Measurements from ENCODE around the gene ATPAF1.
"Not testable (repeated sequence)": the region's sequence is repeated elsewhere in the genome, so short reads cannot be mapped to it uniquely, and the experiment has no call there.

ATPAF1 gene, protein sequence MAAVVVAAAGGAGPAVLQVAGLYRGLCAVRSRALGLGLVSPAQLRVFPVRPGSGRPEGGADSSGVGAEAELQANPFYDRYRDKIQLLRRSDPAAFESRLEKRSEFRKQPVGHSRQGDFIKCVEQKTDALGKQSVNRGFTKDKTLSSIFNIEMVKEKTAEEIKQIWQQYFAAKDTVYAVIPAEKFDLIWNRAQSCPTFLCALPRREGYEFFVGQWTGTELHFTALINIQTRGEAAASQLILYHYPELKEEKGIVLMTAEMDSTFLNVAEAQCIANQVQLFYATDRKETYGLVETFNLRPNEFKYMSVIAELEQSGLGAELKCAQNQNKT

DNA sequence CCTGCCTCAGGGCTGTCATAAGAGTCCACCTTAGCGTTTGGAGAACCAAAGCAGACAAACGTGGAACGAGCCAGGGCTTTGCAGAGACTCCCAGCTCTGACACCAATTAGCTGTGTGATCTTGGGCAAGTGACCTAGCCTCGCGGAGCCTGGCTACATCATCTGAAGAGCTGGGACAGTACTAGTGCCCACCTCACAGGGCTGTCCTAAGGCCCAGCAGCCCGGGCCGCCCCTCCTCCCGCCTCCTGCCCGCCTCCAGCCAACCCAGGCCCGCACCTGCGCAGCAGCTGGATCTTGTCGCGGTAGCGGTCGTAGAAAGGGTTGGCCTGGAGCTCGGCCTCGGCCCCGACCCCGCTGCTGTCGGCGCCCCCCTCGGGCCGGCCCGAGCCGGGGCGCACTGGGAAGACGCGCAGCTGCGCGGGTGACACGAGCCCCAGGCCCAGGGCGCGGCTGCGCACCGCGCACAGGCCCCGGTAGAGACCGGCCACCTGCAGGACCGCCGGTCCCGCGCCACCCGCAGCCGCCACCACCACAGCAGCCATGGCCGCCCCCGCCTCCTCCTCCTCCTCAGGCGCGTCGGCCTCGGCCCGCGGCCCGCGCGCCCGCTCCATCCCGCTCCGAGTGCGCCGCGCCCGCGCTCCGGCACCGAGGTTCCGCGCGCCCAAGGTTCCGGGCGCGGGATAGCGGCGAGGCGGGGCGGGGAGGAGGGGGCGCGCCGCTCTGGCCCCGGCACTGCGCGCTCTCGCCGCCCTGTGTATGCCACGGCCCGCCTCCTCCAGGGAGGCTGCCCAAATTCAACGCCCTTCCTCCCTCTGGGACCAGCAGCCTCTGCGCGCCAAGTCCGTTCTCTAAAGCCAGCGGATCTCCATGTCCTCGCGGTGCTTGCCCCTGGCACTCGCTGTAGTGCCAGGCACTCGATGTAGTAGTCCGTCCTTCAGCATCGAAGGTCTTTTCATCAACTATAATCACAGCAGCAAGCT is at the start of gene ATPAF1:
ATPAF1 (minus strand) TSS at position 583 of the 979 bp plus-strand sequence; CDS start at position 541, 42 bp downstream.
- DNase-seq (ENCODE audit: low read depth in 1 of 2, low spot score in 1 of 2): peak; percentile 26 to 60

DNA sequence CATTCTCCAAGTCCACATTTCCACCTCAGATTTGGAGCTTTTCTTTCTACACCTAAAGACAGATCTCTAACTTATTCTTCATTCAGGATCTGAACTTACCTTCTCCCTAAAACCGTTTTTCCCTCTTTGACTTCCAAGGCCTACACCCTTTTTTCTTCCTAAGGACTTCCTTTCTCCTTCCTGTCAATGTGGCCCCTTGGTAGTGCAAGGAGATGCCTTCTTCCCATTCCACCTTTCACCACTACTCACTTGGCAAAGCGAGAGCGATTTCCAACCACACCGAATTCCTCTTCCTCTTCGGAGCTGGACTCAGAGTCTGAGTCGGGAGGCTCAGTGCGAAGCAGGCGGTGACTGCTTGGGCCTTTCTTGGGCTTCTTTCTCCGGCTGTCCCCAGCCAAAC is 49.5 kb upstream of the ATPAF1 start:
- no peak for DNase-seq (ENCODE audit: low read depth in 1 of 2, low spot score in 1 of 2)

DNA sequence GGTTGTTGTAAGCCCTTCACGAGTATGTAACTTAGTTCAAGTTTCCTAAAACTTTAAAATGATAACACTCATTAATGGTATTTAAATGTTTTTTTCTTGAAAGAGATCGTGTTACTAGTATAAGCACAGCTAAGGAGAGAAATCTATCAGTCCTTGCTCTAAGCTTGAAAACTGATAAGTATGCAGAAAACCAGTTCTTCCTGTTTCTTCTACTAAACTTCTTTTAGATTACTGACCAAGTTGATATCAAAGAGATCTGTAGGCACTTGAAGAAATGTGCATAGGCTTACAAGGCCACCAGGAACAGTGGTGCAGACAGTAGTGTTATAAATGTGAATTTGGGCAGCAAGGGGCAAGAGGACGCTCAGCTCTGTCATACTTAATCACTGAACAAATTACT is 46.8 kb upstream of the ATPAF1 start:
- no peak for DNase-seq (ENCODE audit: low read depth in 1 of 2, low spot score in 1 of 2)

DNA sequence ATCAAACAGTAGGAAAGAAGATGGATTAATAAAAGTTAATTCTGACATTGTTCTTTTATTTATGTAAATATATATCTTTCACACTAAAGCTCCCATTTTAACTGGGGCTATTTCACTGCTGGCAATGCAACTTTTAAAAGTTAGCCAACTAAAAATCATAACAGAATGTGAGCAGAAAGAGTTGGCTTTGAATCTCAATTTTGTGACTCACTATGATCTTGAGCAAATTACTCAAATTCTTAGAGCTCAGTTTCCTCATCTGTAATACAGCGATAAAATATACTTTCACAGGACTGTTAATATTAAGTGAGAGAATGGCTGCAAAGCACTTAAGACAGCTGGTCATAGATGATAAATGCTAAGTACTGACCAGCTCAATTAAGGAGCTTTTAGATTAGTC is 40.0 kb upstream of the ATPAF1 start:
- no peak for DNase-seq (ENCODE audit: low read depth in 1 of 2, low spot score in 1 of 2)

DNA sequence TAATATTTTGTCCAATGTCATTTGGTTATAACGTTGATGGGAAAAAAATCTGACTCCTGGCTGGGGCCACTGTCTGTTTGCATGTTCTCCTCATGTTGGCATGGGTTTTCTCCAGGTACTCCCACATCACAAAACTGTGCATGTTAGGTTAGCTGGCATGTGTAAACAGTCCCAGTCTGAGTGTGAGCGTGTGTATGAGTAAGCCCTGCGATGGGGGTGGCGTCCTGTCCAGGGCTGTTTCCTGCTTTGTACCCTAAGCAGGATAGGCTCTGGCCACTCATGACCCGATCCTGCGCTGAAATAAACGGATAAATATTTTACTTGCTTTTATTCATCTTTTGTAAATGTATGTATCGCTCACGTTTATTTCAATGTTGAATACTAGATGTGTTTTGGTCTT is 37.2 kb upstream of the ATPAF1 start:
- DNase-seq (ENCODE audit: low read depth in 1 of 2, low spot score in 1 of 2): no peak

DNA sequence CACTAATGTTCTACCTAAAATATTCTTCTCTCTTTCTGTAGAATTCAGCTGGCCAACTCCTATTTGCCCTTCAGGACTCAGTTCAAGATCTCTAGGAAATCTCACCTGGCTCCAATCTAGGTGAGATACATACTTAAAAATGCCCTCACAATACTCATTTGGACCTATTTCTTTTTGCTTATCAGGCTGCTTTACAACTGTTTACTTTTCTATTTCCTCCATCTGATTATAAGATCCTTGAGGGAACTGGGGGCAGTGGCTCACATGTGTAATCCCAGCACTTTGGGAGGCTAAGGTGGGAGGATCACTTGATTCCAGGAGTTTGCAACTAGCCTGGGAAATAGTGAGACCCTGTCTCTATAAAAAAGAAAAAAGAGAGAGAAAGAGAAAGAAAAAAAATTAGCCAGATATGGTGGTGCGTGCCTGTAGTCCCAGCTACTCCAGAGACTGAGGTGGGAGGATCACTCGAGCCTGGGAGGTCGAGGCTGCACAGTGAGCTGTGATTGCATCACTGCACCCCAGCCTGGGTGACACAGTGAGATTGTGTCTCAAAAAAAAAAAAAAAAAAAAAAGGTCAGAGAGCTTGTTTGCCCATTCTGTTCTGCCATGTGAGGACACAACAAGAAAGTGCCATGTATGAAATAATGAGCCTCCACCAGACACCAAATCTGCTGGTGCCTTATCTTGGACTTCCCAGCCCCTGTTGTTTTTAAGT is 35.9 kb upstream of the ATPAF1 start:
- DNase-seq (ENCODE audit: low read depth in 1 of 2, low spot score in 1 of 2): no peak

DNA sequence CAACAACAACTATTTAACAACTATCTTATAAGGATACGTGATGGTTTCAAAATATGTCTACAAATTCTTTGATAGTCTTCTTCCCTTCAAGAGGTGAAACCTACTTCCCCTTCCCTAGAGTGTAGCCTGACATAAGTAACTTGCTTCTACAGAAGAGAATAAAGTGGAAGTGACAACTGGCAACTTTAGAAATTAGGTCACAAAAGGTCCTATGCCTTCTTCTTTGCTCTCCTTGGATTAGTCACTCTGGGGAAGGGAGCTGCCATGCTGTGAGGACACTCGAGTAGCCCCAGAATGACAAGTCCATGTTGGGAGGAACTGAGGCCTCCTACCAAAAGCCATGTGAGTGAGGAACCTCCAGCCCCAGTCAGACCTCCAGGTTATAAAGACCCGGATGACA is 31.5 kb upstream of the ATPAF1 start:
- DNase-seq (ENCODE audit: low read depth in 1 of 2, low spot score in 1 of 2): no peak

DNA sequence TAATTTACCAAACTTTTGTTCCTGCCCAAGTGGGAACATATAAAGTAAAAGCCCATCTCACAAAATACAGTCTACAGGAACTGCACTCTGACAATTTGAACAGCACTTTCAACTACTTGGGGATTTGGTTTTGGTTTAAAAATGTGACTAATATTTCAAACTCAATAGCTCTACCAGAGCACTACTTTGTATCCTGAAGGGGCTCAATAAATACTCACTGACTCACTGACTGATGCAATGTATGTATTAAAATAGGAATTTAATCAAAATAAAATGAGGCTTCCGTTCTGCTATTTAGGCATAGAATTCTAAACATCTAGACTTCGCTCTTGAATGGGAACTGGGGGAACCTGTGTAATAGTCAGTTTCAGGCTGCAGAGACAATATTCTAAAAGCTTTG is 28.9 kb upstream of the ATPAF1 start:
- no peak for DNase-seq (ENCODE audit: low read depth in 1 of 2, low spot score in 1 of 2)

DNA sequence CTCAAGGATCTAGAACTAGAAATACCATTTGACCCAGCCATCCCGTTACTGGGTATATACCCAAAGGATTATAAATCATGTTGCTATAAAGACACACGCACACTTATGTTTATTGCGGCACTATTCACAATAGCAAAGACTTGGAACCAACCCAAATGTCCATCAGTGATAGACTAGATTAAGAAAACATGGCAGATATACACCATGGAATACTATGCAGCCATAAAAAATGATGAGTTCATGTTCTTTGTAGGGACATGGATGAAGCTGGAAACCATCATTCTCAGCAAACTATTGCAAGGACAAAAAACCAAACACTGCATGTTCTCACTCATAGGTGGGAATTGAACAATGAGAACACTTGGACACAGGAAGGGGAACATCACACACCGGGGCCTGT is 26.5 kb upstream of the ATPAF1 start:
- DNase-seq (ENCODE audit: low read depth in 1 of 2, low spot score in 1 of 2): not testable (repeated sequence)

DNA sequence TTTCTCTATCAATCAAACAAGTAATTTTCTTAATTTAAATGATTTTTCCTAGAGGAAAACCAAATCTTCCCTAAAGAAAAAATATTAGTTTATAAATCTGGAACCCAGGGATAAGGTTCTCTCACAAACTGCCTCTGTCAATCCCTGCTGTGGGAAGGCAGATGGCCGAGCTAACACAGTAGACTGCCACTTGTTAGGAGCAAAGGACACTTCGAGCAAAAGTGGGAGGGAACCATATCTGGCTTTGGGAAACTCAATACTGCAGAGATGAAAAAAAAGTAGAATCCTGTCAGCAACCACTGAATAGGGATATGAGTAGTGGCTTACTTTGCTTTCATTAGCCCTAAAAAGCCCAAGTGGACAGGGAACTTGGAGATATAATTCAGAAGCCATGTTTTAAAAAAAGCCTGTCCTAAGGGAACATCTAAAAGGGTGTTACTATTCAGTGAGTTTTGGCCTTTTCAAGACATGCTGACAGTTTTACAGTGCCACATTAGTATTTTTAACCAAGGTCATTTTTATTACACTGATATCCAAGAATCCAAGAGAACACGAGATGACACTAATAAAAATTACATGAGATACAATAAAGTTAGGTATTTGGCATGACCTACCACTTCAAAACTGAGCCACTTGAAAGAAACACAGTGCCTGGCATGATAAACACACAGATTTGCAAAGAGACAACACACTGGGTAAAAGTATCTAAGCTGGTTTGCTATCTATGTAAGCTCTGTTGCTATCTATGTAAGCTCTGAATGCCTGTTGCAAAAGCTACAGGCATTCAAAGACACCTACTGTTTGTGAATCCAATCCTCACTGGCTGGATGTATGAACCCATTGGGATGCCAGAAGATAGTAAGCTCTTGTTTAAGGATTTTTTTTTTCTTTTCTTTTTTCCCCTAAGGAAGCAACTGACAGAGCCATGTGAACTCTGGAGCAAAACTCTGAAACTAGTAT is 24.9 kb upstream of the ATPAF1 start:
- no peak for DNase-seq (ENCODE audit: low read depth in 1 of 2, low spot score in 1 of 2)

DNA sequence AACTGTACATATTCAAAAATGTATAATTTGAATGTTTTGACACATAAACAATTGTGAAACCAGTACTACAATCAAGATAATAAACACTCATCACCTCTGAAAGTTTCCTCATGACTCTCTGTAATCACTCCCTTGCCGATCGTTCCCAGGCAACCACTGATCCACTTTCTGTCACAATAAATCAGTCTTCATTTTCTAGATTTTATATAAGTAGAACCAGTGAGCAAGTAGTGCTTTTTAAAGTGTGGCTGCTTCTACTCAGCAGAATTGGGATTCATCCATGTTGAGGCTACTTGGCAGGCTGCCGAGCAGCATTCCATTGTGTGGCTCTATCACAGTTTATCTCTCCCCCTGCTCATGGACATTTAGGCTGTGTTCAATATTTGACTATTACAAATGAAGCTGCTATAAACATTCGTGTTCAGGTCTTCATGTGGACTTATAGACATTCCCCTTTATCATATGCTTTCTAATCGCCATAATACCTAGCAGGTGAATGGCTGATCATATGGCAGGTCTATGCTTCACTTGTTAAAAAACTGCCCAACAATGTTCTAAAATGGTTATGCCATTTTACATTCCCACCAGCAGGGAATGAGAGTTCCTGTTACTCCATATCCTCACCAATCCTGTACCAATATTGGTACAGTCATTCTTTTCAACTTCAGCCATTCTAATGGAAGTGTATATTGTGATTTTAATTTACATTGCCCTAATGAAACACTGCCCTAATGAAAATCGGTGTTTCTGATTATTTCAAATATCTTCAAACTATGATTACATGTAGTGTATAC is 24.0 kb upstream of the ATPAF1 start:
- no peak for DNase-seq (ENCODE audit: low read depth in 1 of 2, low spot score in 1 of 2)

DNA sequence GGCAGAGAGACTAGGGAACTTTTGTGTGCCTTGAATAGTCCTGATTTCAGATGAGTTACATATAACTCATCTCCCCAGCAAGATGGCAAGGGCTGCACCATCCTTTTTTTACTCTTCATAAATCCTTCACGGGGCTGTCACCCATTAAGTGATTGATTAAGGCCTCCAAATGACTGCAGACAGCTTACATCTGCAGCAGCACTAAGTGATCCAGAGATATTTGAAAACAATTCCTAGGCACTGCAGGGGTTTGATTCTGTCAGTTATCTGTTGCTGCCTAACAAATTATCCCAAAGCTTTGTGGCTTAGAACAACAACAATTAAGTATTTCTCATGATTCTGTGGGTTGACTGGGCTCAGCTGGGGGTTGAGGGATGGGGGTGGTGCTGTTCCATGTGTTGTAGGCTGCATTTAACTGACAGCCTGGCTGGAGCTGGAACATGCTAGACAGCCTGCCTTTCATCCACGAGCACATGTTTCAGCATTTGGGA is 22.8 kb upstream of the ATPAF1 start:
- DNase-seq (ENCODE audit: low read depth in 1 of 2, low spot score in 1 of 2): no peak

DNA sequence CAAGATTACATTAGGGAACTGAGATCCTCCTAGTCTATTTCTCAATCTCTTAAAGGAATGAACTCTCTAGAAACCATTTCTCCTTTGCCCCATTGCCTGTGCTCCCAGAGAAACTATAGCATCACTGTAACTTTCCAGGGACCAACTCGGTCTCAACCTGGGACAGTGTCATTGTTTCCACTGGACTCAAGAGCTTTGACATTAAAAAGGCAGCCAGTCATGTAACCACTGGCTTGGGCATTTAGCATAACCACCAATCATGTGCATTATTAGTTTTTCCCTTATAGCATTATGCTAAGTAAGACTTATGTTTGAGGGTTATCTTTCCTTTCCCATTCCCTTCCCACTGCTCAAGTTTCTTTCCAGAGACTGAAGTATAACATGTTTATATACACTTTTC is 21.7 kb upstream of the ATPAF1 start:
- DNase-seq (ENCODE audit: low read depth in 1 of 2, low spot score in 1 of 2): no peak

DNA sequence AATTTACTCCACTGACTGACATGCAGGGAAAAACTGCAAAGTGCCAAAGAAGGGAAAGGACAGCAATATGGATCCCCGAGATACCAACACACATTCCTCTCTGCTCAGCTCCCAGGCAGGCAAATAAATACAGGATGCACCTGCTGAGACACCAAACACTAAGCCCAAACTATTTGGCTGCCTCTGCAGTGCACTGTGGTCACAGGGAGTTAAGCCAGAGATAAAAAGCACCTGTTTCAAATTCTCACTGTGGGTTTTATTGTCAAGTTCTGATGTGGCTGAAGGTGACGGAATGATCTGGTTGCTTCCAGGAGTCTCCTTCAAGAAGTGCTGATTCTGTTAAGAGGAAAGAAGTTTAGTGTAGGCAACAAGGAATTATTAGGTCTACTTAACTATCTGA is 21.2 kb upstream of the ATPAF1 start:
- DNase-seq (ENCODE audit: low read depth in 1 of 2, low spot score in 1 of 2): no peak

DNA sequence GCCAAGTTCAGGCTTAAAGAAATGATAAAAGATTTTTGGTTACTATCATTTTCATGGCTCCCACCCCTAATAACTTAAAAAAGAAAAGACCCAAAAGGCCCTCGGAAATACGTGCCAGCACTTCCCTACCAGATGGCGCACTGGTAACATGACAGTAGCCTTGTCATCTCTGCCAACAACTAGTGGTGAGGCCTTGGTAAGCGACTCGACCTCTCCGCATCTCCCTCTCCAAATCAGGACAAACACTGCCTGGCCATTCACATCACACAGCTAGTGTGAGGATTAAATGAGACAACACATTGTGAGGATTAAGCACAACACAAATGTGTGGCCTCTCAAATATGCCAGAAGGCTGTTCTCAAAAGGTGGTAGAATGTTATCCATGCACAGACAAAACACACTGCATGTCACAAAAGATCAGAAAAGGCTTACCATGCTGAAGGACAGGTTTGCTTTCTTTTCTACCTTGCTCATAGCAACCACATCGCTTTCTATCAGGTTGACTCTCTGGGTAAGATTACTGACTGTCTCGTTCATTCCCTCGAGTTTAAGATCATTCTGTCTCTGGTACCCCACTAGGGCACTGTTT is 19.9 kb upstream of the ATPAF1 start:
- no peak for DNase-seq (ENCODE audit: low read depth in 1 of 2, low spot score in 1 of 2)

DNA sequence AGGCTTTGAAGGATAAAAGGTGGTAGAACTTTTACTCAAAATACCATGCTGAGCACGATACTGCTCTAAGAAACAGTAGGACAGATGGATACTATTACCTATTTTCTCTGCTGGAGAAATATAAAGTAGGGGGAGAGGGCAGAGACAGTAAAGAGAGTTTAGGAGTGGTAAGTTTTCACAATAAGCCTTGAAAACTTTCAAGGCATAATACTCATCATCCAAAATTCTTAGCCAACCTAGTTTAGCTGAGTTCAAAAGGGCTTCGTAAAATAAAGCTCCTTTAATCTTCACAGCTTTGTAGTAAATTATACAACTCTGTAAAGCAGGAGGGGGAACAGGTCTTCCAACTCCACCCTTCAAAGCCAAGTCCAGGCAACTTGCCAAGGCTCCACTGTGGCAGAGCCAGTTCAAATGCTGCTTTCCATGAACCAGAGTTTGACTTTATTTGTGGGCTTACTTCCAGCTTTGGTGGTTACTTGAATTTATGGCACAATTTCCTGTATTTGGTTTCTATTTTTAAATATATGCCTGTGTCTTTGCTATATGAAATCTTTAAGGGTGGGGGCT is 19.0 kb upstream of the ATPAF1 start:
- no peak for DNase-seq (ENCODE audit: low read depth in 1 of 2, low spot score in 1 of 2)

DNA sequence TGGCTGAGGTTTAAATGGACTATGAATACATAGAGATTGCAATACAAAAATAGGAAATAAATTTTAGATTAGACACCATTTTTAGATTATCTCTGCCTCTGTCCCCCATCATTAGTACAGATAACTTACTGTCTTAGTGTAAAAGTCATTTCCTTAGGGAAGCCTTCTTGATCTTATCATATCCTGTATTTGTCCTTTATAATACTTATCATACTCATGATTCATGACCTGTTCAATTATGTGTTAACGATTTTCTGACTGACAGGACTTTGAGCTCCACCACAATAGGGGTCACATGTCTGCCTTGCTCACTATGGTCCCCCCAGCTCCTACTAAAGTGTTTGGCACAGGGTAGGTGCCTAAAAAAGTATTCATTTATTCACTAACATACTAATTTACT is 18.1 kb upstream of the ATPAF1 start:
- no peak for DNase-seq (ENCODE audit: low read depth in 1 of 2, low spot score in 1 of 2)

DNA sequence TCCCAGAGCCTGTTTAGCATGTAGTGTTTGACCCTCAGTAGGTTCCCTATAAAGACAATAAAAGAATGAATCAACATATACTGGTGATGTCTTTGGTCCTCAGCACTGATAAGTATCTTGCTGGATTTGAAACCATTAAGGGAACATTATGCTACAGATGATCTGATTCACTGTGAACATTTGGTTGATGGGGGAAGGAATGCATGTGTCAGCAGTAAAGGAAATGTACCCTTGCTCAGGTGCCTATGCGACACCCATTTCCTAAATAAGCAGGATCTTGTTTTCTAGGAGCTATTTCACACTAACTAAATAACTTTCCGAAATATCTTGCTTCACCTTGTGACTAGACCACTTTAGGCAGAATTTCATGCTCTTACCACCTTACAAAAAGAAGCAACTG is 16.5 kb upstream of the ATPAF1 start:
- no peak for DNase-seq (ENCODE audit: low read depth in 1 of 2, low spot score in 1 of 2)

DNA sequence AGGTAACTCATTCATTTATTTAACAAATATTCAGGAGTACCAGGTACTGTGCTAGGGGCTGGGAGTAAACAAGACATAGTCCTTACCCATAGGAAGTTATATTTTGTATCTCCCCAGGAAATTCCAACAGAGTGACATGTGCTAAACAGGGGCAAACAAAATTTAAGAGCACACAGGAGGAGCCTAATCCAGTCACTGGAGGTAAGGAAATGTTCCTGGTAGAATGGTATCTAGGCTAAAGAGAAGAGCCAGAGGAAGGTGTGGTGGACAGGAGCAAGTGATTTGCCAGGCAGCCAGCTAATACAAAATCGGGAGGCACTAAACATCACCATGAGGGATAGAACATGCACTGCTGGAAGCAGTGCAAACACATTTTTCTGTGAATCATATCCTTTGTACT is 13.9 kb upstream of the ATPAF1 start:
- DNase-seq (ENCODE audit: low read depth in 1 of 2, low spot score in 1 of 2): no peak
